Measurements from ENCODE around the gene TSPAN31. TPM values are rescaled to one million over a fixed set of nuclear protein-coding genes. Genes with fewer than 3 reads are reported as not detected.
"Not testable (repeated sequence)": the region's sequence is repeated elsewhere in the genome, so short reads cannot be mapped to it uniquely, and the experiment has no call there.

Gene TSPAN31
- polyA plus RNA-seq, 10 donors: 38.1 to 52.2 (median 44.0) TPM

DNA sequence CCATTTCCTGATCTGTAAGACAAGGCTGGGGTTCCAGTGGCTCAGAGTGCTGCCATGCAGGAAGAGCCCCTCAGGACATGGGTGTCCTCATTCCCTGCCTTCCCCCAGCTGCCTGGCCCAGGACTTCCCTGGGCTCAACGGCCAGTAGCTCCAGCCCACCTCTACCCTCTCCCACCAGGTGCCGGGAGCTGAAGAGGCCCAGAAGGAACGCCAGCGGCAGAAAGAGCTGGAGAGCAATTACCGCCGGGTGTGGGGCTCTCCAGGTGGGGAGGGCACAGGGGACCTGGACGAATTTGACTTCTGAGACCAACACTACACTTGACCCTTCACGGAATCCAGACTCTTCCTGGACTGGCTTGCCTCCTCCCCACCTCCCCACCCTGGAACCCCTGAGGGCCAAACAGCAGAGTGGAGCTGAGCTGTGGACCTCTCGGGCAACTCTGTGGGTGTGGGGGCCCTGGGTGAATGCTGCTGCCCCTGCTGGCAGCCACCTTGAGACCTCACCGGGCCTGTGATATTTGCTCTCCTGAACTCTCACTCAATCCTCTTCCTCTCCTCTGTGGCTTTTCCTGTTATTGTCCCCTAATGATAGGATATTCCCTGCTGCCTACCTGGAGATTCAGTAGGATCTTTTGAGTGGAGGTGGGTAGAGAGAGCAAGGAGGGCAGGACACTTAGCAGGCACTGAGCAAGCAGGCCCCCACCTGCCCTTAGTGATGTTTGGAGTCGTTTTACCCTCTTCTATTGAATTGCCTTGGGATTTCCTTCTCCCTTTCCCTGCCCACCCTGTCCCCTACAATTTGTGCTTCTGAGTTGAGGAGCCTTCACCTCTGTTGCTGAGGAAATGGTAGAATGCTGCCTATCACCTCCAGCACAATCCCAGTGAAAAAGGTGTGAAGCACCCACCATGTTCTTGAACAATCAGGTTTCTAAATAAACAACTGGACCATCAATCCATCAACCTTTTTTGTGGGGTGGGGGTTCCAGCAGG, 23.9 kb upstream of the TSPAN31 start:
- no peak for DNase-seq

DNA sequence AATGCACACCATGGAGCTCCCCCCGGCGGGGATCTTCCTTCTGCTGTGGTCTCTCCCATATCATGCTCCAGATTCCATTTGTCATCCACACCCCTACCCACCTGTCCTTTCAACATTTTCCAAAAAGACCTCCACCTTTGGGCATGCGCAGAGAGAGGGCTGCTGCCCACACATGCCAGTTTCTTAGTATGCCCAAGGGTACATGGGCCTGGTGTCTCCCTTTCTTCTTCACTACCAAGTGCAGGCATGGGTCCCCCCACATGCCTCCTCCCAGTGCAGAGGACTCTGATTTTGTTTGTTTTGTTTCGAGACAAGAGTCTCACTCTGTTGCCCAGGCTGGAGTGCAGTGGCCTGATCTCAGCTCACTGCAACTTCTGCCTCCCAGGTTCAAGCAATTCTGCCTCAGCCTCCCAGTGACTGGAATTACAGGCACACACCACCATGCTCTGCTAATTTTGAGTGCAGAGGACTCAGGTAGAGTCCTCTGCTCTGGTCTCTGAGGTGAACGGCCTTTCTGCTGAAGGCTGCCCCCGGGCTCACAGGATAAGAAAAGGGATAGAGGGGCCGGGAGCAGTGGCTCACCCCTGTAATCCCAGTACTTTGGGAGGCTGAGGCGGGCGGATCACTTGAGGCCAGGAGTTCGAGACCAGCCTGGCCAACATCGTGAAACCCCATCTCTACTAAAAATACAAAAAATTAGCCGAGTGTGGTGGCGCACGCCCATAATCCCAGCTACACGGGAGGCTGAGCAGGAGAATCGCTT, 22.8 kb upstream of the TSPAN31 start:
- not testable (repeated sequence) for DNase-seq

DNA sequence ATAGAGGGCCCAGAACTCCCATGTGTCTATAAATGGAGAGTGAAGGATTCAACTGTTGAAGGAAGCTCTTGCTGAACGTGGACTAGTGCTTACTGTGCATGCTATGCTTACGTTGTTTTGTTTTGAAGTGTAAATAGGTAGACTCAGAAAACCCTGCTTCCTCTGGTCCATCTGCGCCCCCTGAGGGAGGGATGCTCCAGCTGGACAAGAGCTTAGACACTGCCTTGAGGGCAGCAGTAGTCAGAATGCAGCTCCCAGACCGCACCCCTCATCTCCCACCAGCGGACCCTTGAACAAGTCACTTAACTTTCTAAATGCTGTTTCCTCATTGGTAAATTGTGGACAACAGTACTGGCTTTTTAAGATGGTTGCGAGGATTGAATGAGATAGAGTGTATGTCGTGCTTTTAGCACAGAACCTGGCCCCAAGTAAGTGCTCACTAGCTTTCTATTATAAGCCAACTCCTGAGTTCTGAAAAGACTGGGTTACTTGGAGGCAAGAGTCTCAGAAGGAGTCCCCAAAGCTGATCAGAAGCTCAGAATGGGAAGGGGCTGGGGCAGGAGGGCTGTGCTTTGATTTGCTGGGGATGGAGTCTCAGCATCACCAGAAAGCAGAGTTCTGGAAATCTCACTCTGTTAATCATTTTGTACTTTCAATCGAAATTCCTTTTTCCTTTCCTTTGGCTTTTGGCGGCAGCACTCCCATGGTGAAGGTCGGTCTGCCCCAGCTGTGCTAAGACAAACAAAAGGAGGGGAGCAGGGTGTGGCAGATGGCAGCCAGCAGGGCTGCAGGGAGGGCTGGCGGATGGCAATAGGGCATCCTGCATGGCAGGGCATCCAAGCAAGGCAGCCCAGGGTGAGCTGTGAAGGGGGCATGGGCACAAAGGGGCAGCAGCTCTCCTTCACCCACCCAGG, 21.9 kb upstream of the TSPAN31 start:
- peak in 1 of 3 donors; percentile 7 for DNase-seq

DNA sequence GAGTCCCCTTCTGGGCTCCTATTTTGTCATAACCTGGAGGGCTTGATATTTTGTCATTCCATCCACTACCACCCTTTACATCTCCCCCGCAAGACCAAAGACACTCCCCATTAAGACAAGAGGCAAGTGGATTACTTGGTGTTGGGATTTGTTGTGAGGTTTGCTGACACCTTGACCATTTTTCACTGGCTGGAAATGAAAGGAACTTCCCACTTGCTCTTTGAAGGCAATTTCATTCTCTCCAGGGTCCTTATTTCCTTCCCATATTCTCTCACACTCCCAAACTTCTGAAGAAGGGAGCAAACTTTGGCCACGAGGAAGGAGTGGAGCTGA, 21.2 kb upstream of the TSPAN31 start:
- DNase-seq: peak in 1 of 3 donors; percentile 2

DNA sequence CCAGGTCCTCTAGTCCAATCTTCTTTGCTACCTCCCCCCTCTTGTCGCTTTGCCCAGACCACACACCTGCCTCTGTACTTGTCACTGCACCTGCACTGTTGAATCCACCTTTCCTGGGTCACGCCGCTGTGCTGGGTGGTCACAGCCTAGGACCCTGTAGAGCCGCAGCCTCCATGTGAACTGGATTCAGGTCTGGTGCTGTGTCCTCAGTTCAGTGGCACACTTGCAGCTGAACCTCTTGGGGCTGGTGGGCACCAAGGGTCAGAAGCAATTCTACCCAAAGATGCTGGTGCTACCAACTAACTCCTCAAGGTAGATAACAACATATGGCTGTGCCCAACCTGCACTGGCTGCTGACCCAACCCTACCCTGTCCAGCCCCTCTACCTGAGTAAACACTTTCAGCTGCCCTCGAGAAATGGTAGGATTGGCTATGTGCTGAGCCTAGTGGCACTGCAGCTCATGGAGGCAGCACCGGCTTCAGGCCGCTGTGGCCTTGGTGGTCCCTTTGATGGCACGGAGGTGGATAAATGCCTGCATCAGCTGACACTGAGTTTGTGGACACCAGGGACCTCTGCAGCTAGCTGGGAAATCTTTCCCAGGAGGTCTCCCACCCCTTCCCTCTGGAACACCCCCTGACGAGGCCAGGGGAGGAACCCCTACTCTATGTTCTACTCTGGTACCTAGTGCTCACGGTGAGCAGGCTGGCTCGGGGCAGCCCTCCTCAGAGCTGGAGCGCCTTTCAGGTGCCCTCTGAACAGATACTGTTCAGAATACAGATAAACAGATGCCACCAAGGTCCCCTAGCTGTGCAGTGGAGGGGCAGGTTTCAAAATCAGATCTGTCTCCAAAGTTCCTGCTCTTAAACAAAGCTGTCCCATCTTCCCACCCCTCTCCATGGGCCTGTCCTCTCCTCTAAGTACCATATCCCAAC, 20.6 kb upstream of the TSPAN31 start:
- DNase-seq: peak in 1 of 3 donors; percentile 7

DNA sequence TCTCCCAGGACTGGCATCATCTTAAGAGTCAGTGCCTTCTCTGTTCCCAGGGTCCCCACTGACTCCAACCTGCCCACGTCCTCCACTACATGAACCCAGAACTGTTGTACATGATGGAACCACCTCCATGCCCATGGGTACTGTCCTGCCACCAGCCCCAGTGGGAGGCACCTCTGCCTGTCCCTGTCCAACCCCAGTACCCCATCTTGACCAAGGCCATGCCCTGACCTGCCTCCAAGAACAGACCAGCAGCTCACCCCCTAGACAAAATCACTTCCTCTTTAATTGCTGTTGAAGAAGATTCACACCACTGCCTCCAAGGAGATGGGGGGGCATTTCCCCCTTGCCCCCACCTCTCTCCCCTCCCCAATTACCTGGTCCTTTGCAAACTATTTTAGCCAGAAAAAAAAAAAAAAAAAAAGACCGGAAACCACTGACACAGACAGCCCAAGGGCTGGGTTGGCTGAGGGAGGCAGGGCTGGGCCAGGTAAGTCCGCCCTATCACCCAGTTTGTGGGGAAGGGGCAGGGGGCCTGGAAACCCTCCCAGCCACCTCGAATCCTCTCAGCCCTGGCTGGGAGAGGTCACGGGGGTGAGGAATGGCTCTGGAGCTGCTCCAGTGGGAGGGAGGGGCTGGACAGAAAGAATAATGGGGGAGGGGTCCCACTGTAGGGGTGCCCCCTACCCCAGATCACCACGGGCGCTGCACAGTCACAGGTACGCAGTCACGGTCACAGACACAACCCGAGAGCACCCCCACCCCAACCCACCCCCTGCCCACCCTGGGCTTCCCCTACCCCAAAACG, 19.7 kb upstream of the TSPAN31 start:
- DNase-seq: peak in 1 of 3 donors; percentile 4

DNA sequence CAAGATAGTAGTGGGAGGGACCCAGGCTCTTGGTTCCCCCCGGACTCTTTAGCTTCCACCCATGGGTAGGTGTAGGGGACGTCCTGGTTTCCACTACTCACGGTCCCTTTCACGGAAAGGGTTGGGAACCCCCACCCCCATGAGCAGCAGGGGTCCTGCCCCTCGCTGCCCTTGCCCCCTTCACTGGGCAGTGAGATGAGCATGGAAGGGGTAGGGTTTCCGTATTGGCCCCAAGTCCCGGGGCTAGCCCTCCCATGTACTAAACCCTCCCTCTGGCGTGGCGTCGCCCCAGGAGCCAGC, 19.0 kb upstream of the TSPAN31 start:
- DNase-seq: no peak

DNA sequence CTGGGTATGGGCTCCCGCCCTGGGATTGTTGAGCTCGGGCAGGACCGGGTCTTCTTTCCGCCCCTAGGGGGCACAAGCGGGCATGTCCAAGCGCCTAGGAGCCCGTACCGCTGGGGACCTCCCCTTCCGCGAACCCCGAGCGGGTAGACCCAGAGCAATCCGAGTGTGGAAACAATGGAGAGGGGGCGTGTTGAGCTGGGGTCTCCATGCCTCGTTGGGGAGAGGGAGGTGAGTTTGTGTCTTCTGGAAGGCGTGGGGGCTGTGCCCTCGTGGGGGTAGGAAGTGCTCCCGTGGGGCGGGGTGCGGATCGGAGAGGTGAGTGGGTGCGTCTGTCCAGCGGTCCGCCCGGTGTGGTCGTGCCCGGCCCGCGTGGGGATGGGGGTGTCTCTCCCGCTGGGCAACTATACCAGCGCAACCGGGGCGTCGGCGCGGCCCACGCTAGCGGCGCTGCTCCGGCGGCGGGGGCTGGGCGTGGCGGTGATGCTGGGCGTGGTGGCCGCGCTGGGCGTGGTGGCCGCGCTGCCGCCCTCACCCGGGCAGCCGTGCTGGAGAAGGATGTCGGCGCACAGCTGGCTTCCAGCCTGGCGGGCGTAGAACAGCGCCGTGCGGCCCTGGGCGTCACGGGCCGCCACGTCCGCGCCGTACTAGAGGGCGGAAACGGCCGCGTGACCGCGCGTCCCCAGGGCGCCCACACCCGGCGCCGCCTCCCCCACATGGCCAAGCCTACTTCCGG, 18.5 kb upstream of the TSPAN31 start:
- peak in 2 of 3 donors; percentile 72 to 78 for DNase-seq

DNA sequence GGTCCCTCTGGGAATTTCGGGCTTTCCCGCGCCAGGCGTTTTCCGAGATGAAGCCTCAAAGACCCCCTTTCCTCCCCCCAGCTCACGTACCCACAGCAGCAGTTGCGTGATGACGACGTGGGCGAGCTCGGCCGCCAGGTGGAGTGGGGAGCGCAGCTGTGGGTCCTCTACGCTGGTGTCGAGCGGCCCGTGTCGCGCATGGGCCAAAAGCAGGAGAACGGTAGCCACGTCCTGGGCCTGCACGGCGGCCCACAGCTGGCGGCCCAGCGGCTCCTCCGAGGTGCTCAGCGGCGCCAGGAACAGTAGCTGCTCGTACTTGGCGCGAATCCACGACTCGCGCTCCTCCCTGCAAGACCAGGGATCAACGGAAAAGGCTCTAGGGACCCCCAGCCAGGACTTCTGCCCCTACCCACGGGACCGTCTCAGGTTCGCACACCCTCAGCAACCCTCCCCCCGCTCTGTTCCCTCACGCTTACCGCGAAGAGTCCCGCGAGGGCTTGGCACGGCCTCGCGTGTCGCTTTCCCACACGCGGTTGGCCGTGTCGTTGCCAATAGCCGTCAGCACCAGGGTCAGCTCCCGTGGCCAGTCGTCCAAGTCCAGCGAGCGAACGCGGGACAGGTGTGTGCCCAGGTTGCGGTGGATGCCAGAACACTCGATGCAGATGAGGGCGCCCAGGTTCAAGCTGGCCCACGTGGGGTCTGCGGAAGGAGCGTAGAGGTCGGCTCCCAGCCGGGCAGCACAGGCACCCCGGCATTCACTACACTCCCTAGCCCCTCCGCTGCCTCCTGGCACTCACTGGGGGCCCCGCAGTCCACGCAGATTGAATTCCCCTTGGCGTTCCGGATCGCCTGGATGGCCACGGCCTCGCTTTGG, 17.7 kb upstream of the TSPAN31 start:
- peak in 2 of 3 donors; percentile 62 to 84 for DNase-seq

DNA sequence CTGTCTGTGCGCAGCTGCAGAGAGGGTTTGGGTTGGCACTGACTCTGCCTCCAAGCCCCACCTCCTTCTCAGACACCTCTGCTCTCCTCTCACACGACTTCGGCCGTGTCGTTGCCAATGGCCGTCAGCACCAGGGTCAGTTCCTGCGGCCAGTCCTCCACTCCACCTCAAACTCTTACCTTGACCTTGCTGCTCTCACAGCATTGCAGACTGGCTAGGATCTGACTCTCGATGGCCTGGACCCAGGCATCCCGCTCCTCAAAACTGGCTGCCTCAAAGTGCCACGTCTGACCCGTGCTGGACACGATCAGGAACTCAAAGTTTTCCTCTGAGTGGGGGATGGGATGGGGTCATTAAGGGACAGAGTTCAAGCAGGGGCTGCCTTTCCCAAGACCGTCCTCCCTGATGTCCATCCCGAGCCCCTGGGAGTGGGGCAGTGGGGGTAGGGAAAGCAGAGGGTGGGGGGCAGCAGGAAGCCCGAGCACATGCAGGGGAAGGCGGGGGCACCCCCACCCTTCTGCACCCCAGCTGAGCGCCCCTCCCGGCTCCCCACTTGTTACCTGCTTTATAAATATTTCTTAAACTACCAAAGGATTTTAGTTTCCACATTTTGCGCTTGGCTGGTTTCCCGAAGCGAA, 17.0 kb upstream of the TSPAN31 start:
- peak in 1 of 3 donors; percentile 52 for DNase-seq

DNA sequence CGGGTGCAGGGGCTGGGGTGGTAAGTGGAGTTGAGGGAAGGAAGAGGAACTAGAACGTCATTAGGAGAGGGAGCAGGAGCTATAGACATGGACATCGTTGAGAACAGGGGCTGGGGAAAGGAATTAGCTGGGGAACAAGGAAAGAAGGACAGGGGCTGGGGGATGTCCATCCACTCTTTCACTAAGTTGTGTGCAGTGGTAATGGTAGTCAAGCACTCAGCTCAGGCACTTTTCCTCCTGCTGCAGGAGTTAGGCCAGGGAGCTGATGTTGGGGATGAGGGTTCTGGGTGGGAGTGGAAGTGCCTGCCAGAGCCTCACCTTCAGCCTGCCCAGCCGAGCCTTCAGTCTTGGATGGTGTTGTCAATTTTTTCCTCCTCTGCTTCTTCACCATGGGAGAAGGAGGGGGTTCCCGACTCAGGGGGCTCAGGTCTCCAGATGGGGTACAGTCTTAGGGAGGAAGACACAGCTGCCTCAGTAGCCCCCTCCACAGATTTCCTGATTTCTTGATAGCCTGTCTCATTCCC, 15.5 kb upstream of the TSPAN31 start:
- DNase-seq: peak in 1 of 3 donors; percentile 2

DNA sequence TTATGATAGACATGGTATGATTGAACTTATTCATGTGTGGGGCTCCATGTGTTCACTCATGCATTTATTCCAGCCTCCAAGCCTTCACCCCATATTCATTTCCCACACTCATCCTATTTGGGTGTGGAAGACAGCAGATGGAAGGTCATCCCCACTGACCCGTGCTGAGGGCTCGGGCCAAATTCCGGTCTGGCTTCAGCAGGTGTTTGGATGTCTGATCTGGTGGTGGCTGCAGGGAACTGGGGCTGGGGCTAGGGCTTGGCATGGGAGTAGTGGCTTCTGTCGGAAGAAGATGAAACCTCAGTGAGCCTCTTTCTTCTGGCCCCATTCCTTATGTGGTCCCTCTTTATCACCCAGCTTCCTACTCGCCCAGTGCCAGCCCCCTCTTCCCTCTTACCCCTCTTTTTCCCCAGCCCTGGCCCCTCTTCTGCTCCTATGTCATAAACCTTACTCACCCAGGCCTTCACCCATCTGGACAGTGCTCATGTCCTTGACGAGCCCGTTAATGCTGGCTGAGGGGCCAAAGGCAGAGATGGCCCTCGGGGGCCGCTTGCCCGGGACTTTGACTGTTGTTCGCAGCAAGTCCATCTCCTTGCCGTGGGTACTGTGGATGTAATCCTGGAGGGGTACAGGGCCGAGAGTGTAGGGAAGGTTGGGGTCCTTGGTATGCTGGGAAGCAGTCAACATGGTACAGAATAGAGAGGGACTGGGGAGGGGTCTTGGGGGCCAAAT, 14.3 kb upstream of the TSPAN31 start:
- peak in 1 of 3 donors; percentile 1 for DNase-seq

DNA sequence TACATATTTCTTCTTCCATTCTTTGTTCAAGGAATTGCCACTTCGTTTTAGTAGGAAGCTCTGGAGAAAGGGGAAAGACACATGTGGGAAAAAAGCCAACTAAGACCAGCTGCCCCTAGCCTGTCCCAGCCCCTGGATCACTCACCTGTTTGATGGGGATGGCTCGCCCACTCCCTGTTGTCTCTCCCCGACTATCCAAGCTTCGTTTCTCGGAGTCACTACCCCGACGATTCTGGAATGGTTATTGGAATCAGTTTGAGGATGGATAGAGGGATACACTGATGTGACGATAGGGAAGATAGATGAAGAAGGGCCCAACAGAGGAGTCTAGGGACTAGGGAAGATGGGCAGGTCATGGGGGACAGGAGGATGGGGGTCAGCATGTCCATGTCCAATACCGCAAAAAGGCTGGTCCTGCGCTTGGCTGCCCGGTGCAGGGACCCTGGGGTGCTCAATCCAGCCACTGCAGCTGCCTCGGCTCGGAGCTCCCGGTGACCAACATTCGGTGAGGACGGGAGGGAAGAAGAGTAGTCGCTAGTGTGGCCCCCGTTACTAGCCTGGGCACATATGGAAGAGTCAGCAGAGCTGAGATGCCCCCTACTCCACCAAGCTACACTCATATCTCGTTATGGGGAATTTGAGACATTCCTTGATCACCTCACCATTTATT, 13.3 kb upstream of the TSPAN31 start:
- peak in 1 of 3 donors; percentile 0 for DNase-seq

DNA sequence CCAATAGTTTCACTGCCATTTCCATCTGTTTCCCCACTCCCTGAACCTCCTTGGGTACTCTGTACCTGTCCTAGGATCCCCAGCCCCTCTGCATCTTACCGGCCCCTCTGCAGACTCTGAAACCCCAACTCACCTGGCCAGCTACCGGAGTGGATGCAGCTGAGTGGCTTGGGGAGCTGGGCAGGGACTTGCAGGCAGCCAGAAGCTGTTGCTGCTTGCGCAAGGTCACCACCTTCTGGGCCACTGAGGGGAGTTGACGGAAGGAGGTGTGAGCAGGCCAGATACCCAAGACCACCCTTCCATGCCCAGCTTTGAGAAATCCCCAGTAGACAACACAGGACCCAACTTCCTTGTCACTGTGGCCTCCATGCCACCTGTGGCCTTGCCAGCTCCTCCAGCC, 12.6 kb upstream of the TSPAN31 start:
- DNase-seq: no peak

DNA sequence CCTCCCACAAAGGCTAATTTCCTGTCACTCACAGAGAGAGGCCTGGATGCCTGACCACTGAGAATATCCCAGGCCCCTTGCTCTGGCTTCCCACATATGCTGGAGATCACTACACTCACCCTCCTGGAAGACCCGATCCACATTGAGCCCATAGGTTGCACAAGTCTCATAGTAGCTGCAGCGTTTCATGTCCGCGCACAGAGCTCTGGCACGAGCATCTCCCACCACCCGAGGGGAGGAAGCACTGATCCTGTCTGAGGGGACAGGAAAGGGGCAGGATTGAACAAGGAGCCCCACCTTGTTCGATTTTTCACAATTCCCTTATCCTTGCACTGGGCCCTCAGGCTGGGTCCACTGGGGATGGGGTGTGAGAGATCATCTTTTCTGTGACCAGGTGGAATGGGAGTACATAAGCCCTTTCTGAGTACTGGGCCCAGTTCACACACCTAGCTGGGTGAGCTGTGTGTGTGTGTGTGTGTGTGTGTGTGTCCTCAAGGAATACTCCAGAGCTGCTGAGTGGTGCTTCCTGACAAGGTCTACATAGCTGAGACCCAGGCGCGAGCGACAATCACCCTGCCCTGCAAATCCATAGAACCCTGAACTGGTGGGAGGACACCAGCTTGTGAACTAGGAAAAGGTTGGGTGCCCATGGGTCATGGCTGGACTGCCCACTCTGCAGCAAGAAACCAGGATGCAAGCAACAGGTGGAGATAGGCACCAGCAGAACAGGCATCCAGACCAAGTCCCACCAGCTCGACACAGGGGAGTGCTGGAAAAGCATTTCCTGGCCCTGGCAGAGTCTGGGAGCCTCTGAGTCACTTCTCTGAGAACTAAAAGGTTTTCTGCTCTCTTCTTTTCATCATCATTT, 11.9 kb upstream of the TSPAN31 start:
- no peak for DNase-seq
